Measurements from ENCODE around the gene CDC42BPG. TPM values are rescaled to one million over a fixed set of nuclear protein-coding genes. Genes with fewer than 3 reads are reported as not detected.
A peak's percentile ranks its signal among the peaks of the same experiment; 100 is the strongest.

The CDC42BPG gene
- polyA plus RNA-seq (ENCODE audit: insufficient read depth in 1 of 5, insufficient read length in 5 of 5, low replicate concordance in 1 of 5) = 1 to 10 TPM; 5.6 to 10.0 (median 8.5) TPM
- long read RNA-seq, donor 1 = 0 reads
- long read RNA-seq, donor 2 = 0 reads
- long read RNA-seq, donor 3 = 0 reads
- long read RNA-seq, donor 4 = 0 reads
- long read RNA-seq, donor 5 = 0 reads
- long read RNA-seq, donor 6 = 0 reads
- long read RNA-seq, donor 7 = 0 reads
- long read RNA-seq, donor 8 = 0 reads

GRCh38 chr11:64844330-64845128 lies at the start of gene CDC42BPG:
CDC42BPG (minus strand) TSS chr11:64844653; CDS start chr11:64844569, 84 bp downstream.
- peak in 1 of 2 donors; percentile 73 for DNase-seq

- DNase-seq = no peak
These were observed 49.0 kb upstream of the CDC42BPG start for GRCh38 chr11:64893194-64894069.

- DNase-seq = no peak
These were observed 48.4 kb upstream of the CDC42BPG start for GRCh38 chr11:64892838-64893193.

GRCh38 chr11:64892411-64892831 lies 48.0 kb upstream of the CDC42BPG start:
- DNase-seq = no peak

GRCh38 chr11:64891880-64892279 lies 47.4 kb upstream of the CDC42BPG start:
- DNase-seq = no peak

GRCh38 chr11:64891215-64891848 lies 46.9 kb upstream of the CDC42BPG start:
- no peak for DNase-seq

- DNase-seq = no peak
These were observed 46.1 kb upstream of the CDC42BPG start for GRCh38 chr11:64890522-64890939.

- no peak for DNase-seq
These were observed 44.5 kb upstream of the CDC42BPG start for GRCh38 chr11:64888729-64889511.

- no peak for DNase-seq
These were observed 43.9 kb upstream of the CDC42BPG start for GRCh38 chr11:64888406-64888728.

- peak in 1 of 2 donors; percentile 63 for DNase-seq
These were observed 43.4 kb upstream of the CDC42BPG start for GRCh38 chr11:64887757-64888405.

GRCh38 chr11:64887234-64887756 lies 42.8 kb upstream of the CDC42BPG start:
- no peak for DNase-seq

- DNase-seq = no peak
These were observed 41.2 kb upstream of the CDC42BPG start for GRCh38 chr11:64885367-64886286.

- DNase-seq = no peak
These were observed 39.6 kb upstream of the CDC42BPG start for GRCh38 chr11:64884019-64884418.

- no peak for DNase-seq
These were observed 39.1 kb upstream of the CDC42BPG start for GRCh38 chr11:64883575-64883974.

- DNase-seq = no peak
These were observed 37.8 kb upstream of the CDC42BPG start for GRCh38 chr11:64882243-64882642.

- DNase-seq = no peak
These were observed 37.0 kb upstream of the CDC42BPG start for GRCh38 chr11:64881476-64881875.

GRCh38 chr11:64880240-64881001 lies 36.0 kb upstream of the CDC42BPG start:
- DNase-seq = no peak

- no peak for DNase-seq
These were observed 34.9 kb upstream of the CDC42BPG start for GRCh38 chr11:64879244-64879900.
